ENCODE measurements around the gene PHYKPL.

The PHYKPL gene

GRCh38 chr5:178201927-178202235, 30.7 kb downstream of the PHYKPL start:
- no peak for TF ChIP-seq TAF1 (IDR thresholded peaks at IDR 0.05; ENCODE audit: borderline replicate concordance, insufficient read depth, low read length)

GRCh38 chr5:178201221-178201926, 31.2 kb downstream of the PHYKPL start:
- TF ChIP-seq REST (IDR thresholded peaks at IDR 0.05; ENCODE audit: insufficient read depth in 1 of 2, low read depth in 2 of 2, low read length in 2 of 2) (no peak), TAF1 (IDR thresholded peaks at IDR 0.05; ENCODE audit: borderline replicate concordance, insufficient read depth, low read length) (no peak)

GRCh38 chr5:178199581-178200434, 32.8 kb downstream of the PHYKPL start:
- no peak for TF ChIP-seq TAF1 (IDR thresholded peaks at IDR 0.05; ENCODE audit: borderline replicate concordance, insufficient read depth, low read length)
- TF ChIP-seq SIN3A (IDR thresholded peaks at IDR 0.05; ENCODE audit: borderline replicate concordance, insufficient read depth, low read length): no peak

- TF ChIP-seq FOXP2 (optimal IDR thresholded peaks at IDR 0.05; ENCODE audit: borderline replicate concordance, extremely low read depth, extremely low read length, insufficient read depth): no peak
- TF ChIP-seq POLR2AphosphoS5 (IDR thresholded peaks at IDR 0.05; ENCODE audit: low read depth, low read length): no peak
- TF ChIP-seq REST (IDR thresholded peaks at IDR 0.05; ENCODE audit: insufficient read depth in 1 of 2, low read depth in 2 of 2, low read length in 2 of 2): no peak
- no peak for TF ChIP-seq TAF1 (IDR thresholded peaks at IDR 0.05; ENCODE audit: borderline replicate concordance, insufficient read depth, low read length)
Measured at GRCh38 chr5:178198706-178199105, 33.9 kb downstream of the PHYKPL start.

- no peak for TF ChIP-seq TAF1 (IDR thresholded peaks at IDR 0.05; ENCODE audit: borderline replicate concordance, insufficient read depth, low read length)
- TF ChIP-seq POLR2AphosphoS5 (IDR thresholded peaks at IDR 0.05; ENCODE audit: low read depth, low read length): no peak
- no peak for TF ChIP-seq REST (IDR thresholded peaks at IDR 0.05; ENCODE audit: insufficient read depth in 1 of 2, low read depth in 2 of 2, low read length in 2 of 2)
- no peak for TF ChIP-seq SIN3A (IDR thresholded peaks at IDR 0.05; ENCODE audit: borderline replicate concordance, insufficient read depth, low read length)
- TF ChIP-seq FOXP2 (optimal IDR thresholded peaks at IDR 0.05; ENCODE audit: borderline replicate concordance, extremely low read depth, extremely low read length, insufficient read depth): no peak
Measured at GRCh38 chr5:178196986-178197385, 35.6 kb downstream of the PHYKPL start.

- TF ChIP-seq SIN3A (IDR thresholded peaks at IDR 0.05; ENCODE audit: borderline replicate concordance, insufficient read depth, low read length): no peak
- TF ChIP-seq FOXP2 (optimal IDR thresholded peaks at IDR 0.05; ENCODE audit: borderline replicate concordance, extremely low read depth, extremely low read length, insufficient read depth): no peak
- no peak for TF ChIP-seq REST (IDR thresholded peaks at IDR 0.05; ENCODE audit: insufficient read depth in 1 of 2, low read depth in 2 of 2, low read length in 2 of 2)
- TF ChIP-seq TAF1 (IDR thresholded peaks at IDR 0.05; ENCODE audit: borderline replicate concordance, insufficient read depth, low read length): no peak
- TF ChIP-seq POLR2AphosphoS5 (IDR thresholded peaks at IDR 0.05; ENCODE audit: low read depth, low read length): no peak
Measured at GRCh38 chr5:178196281-178196812, 36.3 kb downstream of the PHYKPL start.

Data from PFSK-1 (cell line).